MV-4-11 (cell line): ENCODE measurements around the gene NEK1.
A peak's percentile ranks its signal among the peaks of the same experiment; 100 is the strongest.
"Not testable (repeated sequence)": the region's sequence is repeated elsewhere in the genome, so short reads cannot be mapped to it uniquely, and the experiment has no call there.

Experiments used
- DNase-seq: peaks from one replicate; lab custom pipeline; 2025; lab: John Stamatoyannopoulos, UW

Gene NEK1

GRCh38 chr4:169626331-169627282 is 14.2 kb upstream of the NEK1 start:
- no peak for DNase-seq

- no peak for DNase-seq
These were observed 13.5 kb upstream of the NEK1 start for GRCh38 chr4:169625886-169626285.

- not testable (repeated sequence) for DNase-seq
These were observed 11.6 kb upstream of the NEK1 start for GRCh38 chr4:169624012-169624411.

GRCh38 chr4:169622566-169622965 is 10.2 kb upstream of the NEK1 start:
- DNase-seq: no peak

GRCh38 chr4:169621731-169622492 is 9.5 kb upstream of the NEK1 start:
- DNase-seq: peak; percentile 69

- no peak for DNase-seq
These were observed 8.5 kb upstream of the NEK1 start for GRCh38 chr4:169620880-169621248.

GRCh38 chr4:169619958-169620879 is 7.8 kb upstream of the NEK1 start, which contains the start of gene CLCN3:
Gene CLCN3 (plus strand): TSS chr4:169620578. CDS start chr4:169635929, 15,351 bp downstream.
- peak; percentile 95 for DNase-seq

GRCh38 chr4:169619518-169619957 is 7.2 kb upstream of the NEK1 start:
- peak; percentile 31 for DNase-seq

- DNase-seq: no peak
These were observed 6.6 kb upstream of the NEK1 start for GRCh38 chr4:169618986-169619385.

GRCh38 chr4:169618286-169618685 is 5.9 kb upstream of the NEK1 start:
- DNase-seq: no peak

- no peak for DNase-seq
These were observed 4.9 kb upstream of the NEK1 start for GRCh38 chr4:169617306-169617705.

- no peak for DNase-seq
These were observed 4.5 kb upstream of the NEK1 start for GRCh38 chr4:169616846-169617245.

GRCh38 chr4:169615467-169616106 is 3.2 kb upstream of the NEK1 start:
- DNase-seq: no peak

- DNase-seq: peak; percentile 64
These were observed 782 bp upstream of the NEK1 start for GRCh38 chr4:169612871-169613859.

- no peak for DNase-seq
These were observed 1.2 kb downstream of the NEK1 start for GRCh38 chr4:169611157-169611556.

- no peak for DNase-seq
These were observed 7.5 kb downstream of the NEK1 start for GRCh38 chr4:169604903-169605331.

- peak; percentile 17 for DNase-seq
These were observed 8.1 kb downstream of the NEK1 start for GRCh38 chr4:169604131-169604900.

- DNase-seq: no peak
These were observed 9.1 kb downstream of the NEK1 start for GRCh38 chr4:169603312-169603711.
